SK-N-MC (cell line): ENCODE data around the gene MRS2.
A peak's percentile ranks its signal among the peaks of the same experiment; 100 is the strongest.
"Not testable (repeated sequence)": the region's sequence is repeated elsewhere in the genome, so short reads cannot be mapped to it uniquely, and the experiment has no call there.

ENCODE experiments used
- DNase-seq: peaks from one replicate; pipeline ENCODE4 v3.0.0-alpha.2; 2011; ENCODE audit warnings: low read depth, low spot score
- H3K27ac ChIP-seq: fragments of 200-600 bp; sonication (generic); 2 replicates; pipeline ENCODE4 v1.5.1; 2016; ENCODE audit warnings: mixed run types
- H3K36me3 ChIP-seq: fragments of 200-600 bp; sonication (generic); 2 replicates; pipeline ENCODE4 v1.6.1; 2017; ENCODE audit warnings: antibody characterized with exemption, low read length, mixed read lengths; ENCODE audit not compliant: insufficient read depth
- H3K4me3 ChIP-seq: fragments of 200-600 bp; sonication (generic); 2 replicates; pipeline ENCODE4 v1.5.1; 2016
- H3K9ac ChIP-seq: fragments of 200-600 bp; sonication (generic); 2 replicates; pipeline ENCODE4 v1.8.0; 2017; ENCODE audit warnings: mixed run types, mixed read lengths; ENCODE audit not compliant: insufficient read length
- H3K9me3 ChIP-seq: fragments of 200-600 bp; sonication (generic); 2 replicates; pipeline ENCODE4 v1.6.1; 2017; ENCODE audit warnings: low read depth, mild to moderate bottlenecking, antibody characterized with exemption, low read length, moderate library complexity, mixed read lengths
- EZH2 ChIP-seq: fragments of 200-600 bp; sonication (generic); IDR thresholded peaks from one replicate; pipeline ENCODE4 v1.6.1; 2017; ENCODE audit warnings: antibody characterized with exemption
- FOXP2 ChIP-seq: optimal IDR thresholded peaks from 2 replicates; pipeline ENCODE3; 2011; ENCODE audit warnings: mild to moderate bottlenecking, moderate library complexity; ENCODE audit not compliant: insufficient read depth; ENCODE audit errors: extremely low read length, control extremely low read depth
- POLR2AphosphoS5 ChIP-seq: IDR thresholded peaks from 2 replicates; pipeline ENCODE4 v1.6.1; 2012; ENCODE audit warnings: mild to moderate bottlenecking, low read depth, low read length, borderline replicate concordance

Gene MRS2

GRCh38 chr6:24401458-24401857, 1.3 kb upstream of the MRS2 start:
- H3K4me3 ChIP-seq: no peak overlapping the region
- no peak for TF ChIP-seq EZH2
- no peak for TF ChIP-seq POLR2AphosphoS5
- no peak for TF ChIP-seq FOXP2

GRCh38 chr6:24403501-24403824, 727 bp downstream of the MRS2 start:
- peaks cover 34% of the 10 kb centered on the region for H3K36me3 ChIP-seq
- H3K27ac ChIP-seq: no peak overlapping the region
- TF ChIP-seq FOXP2 (no peak), EZH2 (no peak), POLR2AphosphoS5 (no peak)
- peak overlapping the region; percentile 94 for H3K4me3 ChIP-seq
- no peak for DNase-seq
- peak overlapping the region; percentile 84 for H3K9ac ChIP-seq
- no peaks in the 10 kb centered on the region for H3K9me3 ChIP-seq

More at GRCh38 chr6:24401458-24401857, 1.3 kb upstream of the MRS2 start:
- peaks cover 18% of the 10 kb centered on the region for H3K36me3 ChIP-seq
- H3K9me3 ChIP-seq: no peaks in the 10 kb centered on the region
- H3K9ac ChIP-seq: no peak overlapping the region
- no peak for DNase-seq
- no peak overlapping the region for H3K27ac ChIP-seq

GRCh38 chr6:24405262-24405661, 2.5 kb downstream of the MRS2 start:
- Histone ChIP-seq H3K9me3 (no peaks in the 10 kb centered on the region), H3K27ac (no peak overlapping the region), H3K36me3 (peaks cover 52% of the 10 kb centered on the region), H3K4me3 (no peak overlapping the region), H3K9ac (no peak overlapping the region)
- no peak for TF ChIP-seq EZH2
- no peak for TF ChIP-seq FOXP2
- TF ChIP-seq POLR2AphosphoS5: no peak
- no peak for DNase-seq

- Histone ChIP-seq H3K9me3 (no peaks in the 10 kb centered on the region), H3K4me3 (no peak overlapping the region), H3K9ac (no peak overlapping the region), H3K36me3 (peaks cover 80% of the 10 kb centered on the region), H3K27ac (no peak overlapping the region)
- no peak for DNase-seq
- TF ChIP-seq EZH2: no peak
These were observed 6.1 kb downstream of the MRS2 start for GRCh38 chr6:24408719-24409410.

- DNase-seq: no peak
- Histone ChIP-seq H3K9ac (no peak overlapping the region), H3K9me3 (no peaks in the 10 kb centered on the region), H3K27ac (no peak overlapping the region), H3K4me3 (no peak overlapping the region), H3K36me3 (peaks cover 81% of the 10 kb centered on the region)
- no peak for TF ChIP-seq EZH2
These were observed 7.9 kb downstream of the MRS2 start for GRCh38 chr6:24410622-24411021.

GRCh38 chr6:24412294-24412693, 9.6 kb downstream of the MRS2 start:
- no peak overlapping the region for H3K9ac ChIP-seq
- H3K36me3 ChIP-seq: peaks cover 85% of the 10 kb centered on the region
- TF ChIP-seq FOXP2 (no peak), POLR2AphosphoS5 (no peak), EZH2 (no peak)
- H3K27ac ChIP-seq: no peak overlapping the region
- no peaks in the 10 kb centered on the region for H3K9me3 ChIP-seq
- DNase-seq: no peak
- no peak overlapping the region for H3K4me3 ChIP-seq

- DNase-seq, H3K9me3 ChIP-seq, H3K4me3 ChIP-seq, H3K9ac ChIP-seq, H3K27ac ChIP-seq: not testable (repeated sequence)
- H3K36me3 ChIP-seq: peaks cover 81% of the 10 kb centered on the region
These were observed 11.8 kb downstream of the MRS2 start for GRCh38 chr6:24414531-24414930.

- Histone ChIP-seq H3K9me3 (no peaks in the 10 kb centered on the region), H3K4me3 (no peak overlapping the region), H3K27ac (no peak overlapping the region), H3K36me3 (peaks cover 82% of the 10 kb centered on the region), H3K9ac (no peak overlapping the region)
- TF ChIP-seq POLR2AphosphoS5 (no peak), EZH2 (no peak), FOXP2 (no peak)
- DNase-seq: no peak
These were observed 13.0 kb downstream of the MRS2 start for GRCh38 chr6:24415753-24416152.

GRCh38 chr6:24419526-24419925, 16.8 kb downstream of the MRS2 start:
- H3K9me3 ChIP-seq: no peaks in the 10 kb centered on the region
- DNase-seq: no peak
- H3K36me3 ChIP-seq: peaks cover 92% of the 10 kb centered on the region
- H3K4me3 ChIP-seq: no peak overlapping the region
- H3K27ac ChIP-seq: no peak overlapping the region
- H3K9ac ChIP-seq: no peak overlapping the region
- no peak for TF ChIP-seq POLR2AphosphoS5
- no peak for TF ChIP-seq EZH2
- TF ChIP-seq FOXP2: no peak
